Loucy (cell line): Measurements from ENCODE around the gene WDR37.

Experiments
- EZH2phosphoT487 ChIP-seq: fragments of 200-600 bp; IDR thresholded peaks from 2 replicates; pipeline ENCODE4 v1.6.1; 2018; ENCODE audit warnings: antibody characterized with exemption, mild to moderate bottlenecking, moderate library complexity, borderline replicate concordance
- TF ChIP-seq, protein P1 (sequence below): fragments of 200-600 bp; sonication (generic); conservative IDR thresholded peaks from 2 replicates; pipeline ENCODE4 v1.5.1; 2014; ENCODE audit warnings: mild to moderate bottlenecking, antibody characterized with exemption, low read length

DNA sequence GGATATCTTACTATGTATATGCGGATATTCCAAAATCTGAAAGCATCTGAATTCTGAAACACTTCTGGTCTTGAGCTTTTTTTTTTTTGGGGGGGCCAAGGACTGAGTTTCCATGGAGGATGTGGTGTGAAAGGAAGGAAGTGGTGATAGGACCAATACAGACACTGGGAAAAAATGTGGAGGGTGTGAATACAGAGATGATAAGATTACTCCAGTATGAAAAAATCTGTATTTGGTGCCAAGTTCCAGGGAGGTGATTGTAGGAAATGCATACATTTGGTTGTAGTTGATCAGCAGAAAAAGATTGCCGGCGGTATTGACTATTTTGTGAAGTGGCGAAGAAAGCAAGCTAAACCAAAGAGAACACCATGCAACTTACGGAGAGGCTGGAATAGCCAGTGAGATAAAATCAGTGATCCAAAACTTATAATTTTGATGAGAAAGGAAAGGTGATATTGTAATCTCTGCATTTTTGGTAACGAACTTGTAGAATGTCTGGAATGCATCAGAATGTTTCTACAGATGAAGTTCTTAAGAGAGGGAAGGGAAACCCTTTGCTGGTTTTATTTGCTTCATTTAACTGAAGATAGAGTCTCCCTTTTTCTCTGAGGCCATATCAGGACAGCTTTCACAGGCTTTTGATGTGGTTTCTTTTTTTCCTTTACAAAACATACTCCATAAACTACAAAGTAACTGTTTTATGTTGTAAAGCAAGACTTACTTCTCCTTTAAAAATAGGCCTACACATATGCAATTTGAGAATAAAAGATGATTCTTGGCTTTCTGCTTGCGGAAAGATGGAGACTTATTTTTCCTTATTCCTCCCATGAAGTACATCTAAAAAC, 6.0 kb downstream of the WDR37 start:
- TF ChIP-seq, protein P1, sequence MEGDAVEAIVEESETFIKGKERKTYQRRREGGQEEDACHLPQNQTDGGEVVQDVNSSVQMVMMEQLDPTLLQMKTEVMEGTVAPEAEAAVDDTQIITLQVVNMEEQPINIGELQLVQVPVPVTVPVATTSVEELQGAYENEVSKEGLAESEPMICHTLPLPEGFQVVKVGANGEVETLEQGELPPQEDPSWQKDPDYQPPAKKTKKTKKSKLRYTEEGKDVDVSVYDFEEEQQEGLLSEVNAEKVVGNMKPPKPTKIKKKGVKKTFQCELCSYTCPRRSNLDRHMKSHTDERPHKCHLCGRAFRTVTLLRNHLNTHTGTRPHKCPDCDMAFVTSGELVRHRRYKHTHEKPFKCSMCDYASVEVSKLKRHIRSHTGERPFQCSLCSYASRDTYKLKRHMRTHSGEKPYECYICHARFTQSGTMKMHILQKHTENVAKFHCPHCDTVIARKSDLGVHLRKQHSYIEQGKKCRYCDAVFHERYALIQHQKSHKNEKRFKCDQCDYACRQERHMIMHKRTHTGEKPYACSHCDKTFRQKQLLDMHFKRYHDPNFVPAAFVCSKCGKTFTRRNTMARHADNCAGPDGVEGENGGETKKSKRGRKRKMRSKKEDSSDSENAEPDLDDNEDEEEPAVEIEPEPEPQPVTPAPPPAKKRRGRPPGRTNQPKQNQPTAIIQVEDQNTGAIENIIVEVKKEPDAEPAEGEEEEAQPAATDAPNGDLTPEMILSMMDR: no peak
- TF ChIP-seq EZH2phosphoT487: no peak
